ENCODE measurements around the gene SERBP1.

DNA sequence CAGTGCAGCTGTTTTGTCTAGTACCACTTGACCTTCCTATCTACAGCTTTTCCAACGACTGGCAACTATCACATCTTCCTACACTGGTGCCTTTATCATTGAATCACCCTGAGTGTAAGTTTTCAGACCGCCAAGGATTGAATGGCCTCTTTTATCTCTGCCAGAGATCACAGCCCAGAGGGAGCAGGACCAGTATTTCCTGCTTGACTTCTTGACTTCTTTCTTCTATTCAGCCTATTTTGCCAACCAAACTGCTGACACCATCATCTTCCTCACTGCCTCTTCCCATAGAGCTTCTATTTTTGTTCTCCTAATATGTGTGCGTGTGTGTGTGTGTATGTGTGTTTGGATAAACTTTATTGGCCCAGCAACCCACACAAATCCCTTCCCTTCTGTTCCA is 53.8 kb downstream of the SERBP1 start:
- TF ChIP-seq, protein P1, sequence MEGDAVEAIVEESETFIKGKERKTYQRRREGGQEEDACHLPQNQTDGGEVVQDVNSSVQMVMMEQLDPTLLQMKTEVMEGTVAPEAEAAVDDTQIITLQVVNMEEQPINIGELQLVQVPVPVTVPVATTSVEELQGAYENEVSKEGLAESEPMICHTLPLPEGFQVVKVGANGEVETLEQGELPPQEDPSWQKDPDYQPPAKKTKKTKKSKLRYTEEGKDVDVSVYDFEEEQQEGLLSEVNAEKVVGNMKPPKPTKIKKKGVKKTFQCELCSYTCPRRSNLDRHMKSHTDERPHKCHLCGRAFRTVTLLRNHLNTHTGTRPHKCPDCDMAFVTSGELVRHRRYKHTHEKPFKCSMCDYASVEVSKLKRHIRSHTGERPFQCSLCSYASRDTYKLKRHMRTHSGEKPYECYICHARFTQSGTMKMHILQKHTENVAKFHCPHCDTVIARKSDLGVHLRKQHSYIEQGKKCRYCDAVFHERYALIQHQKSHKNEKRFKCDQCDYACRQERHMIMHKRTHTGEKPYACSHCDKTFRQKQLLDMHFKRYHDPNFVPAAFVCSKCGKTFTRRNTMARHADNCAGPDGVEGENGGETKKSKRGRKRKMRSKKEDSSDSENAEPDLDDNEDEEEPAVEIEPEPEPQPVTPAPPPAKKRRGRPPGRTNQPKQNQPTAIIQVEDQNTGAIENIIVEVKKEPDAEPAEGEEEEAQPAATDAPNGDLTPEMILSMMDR (conservative IDR thresholded peaks at IDR 0.05; ENCODE audit: low read length) = no peak
- no peak for TF ChIP-seq EZH2phosphoT487 (IDR thresholded peaks at IDR 0.05; ENCODE audit: borderline replicate concordance, low read depth, low read length)
